OCI-LY1 (cell line): ENCODE measurements around the gene NRSN2.

Experiments used
- H2AFZ ChIP-seq: fragments of 200-600 bp; sonication (generic), shearing (Covaris generic); 2 replicates; pipeline ENCODE4 v1.6.0; 2014; ENCODE audit warnings: antibody characterized with exemption, mild to moderate bottlenecking, low read length
- H3F3A ChIP-seq: fragments of 200-600 bp; sonication (generic), shearing (Covaris generic); 2 replicates; pipeline ENCODE4 v1.6.0; 2014; ENCODE audit warnings: mild to moderate bottlenecking, antibody characterized with exemption, low read length, moderate library complexity; ENCODE audit not compliant: insufficient read depth
- H3K27ac ChIP-seq: fragments of 200-600 bp; sonication (generic); 2 replicates; pipeline ENCODE4 v1.5.1; 2014; ENCODE audit warnings: low read length, mixed run types, mild to moderate bottlenecking, low read depth; ENCODE audit not compliant: poor library complexity, severe bottlenecking
- H3K27me3 ChIP-seq: fragments of 200-600 bp; sonication (generic); 2 replicates; pipeline ENCODE4 v1.6.0; 2014; ENCODE audit warnings: antibody characterized with exemption, mild to moderate bottlenecking, low read length, moderate library complexity; ENCODE audit not compliant: insufficient read depth
- H3K36me3 ChIP-seq: fragments of 200-600 bp; sonication (generic); 2 replicates; pipeline ENCODE4 v1.6.1; 2014; ENCODE audit warnings: mild to moderate bottlenecking, antibody characterized with exemption, low read length, moderate library complexity, mixed read lengths; ENCODE audit not compliant: insufficient read depth
- H3K4me1 ChIP-seq: fragments of 200-600 bp; sonication (generic); 2 replicates; pipeline ENCODE4 v1.5.1; 2014; ENCODE audit warnings: mild to moderate bottlenecking, low read length, moderate library complexity; ENCODE audit not compliant: insufficient read depth, severe bottlenecking
- H3K4me2 ChIP-seq: fragments of 200-600 bp; sonication (generic), shearing (Covaris generic); 2 replicates; pipeline ENCODE4 v1.6.1; 2014; ENCODE audit warnings: low read length
- H3K4me3 ChIP-seq: fragments of 200-600 bp; sonication (generic); 2 replicates; pipeline ENCODE4 v1.5.1; 2014; ENCODE audit warnings: low read length, low read depth, mild to moderate bottlenecking, mixed read lengths; ENCODE audit not compliant: poor library complexity, severe bottlenecking
- H3K79me2 ChIP-seq: fragments of 200-600 bp; shearing (Covaris generic); 2 replicates; pipeline ENCODE4 v1.6.1; 2016; ENCODE audit warnings: mixed run types, low read length, mixed read lengths; ENCODE audit not compliant: insufficient read depth
- H3K9ac ChIP-seq: fragments of 200-600 bp; sonication (generic), shearing (Covaris generic); 2 replicates; pipeline ENCODE4 v1.6.1; 2014; ENCODE audit warnings: mild to moderate bottlenecking, low read length, mixed read lengths
- H3K9me2 ChIP-seq: fragments of 200-600 bp; sonication (generic), shearing (Covaris generic); 2 replicates; pipeline ENCODE4 v1.6.1; 2014; ENCODE audit warnings: low read depth, mild to moderate bottlenecking, low read length, mixed read lengths
- H3K9me3 ChIP-seq: fragments of 200-600 bp; shearing (Covaris generic); 2 replicates; pipeline ENCODE4 v1.6.1; 2014; ENCODE audit warnings: low read length, mixed read lengths
- H4K20me1 ChIP-seq: fragments of 200-600 bp; sonication (generic), shearing (Covaris generic); 2 replicates; pipeline ENCODE4 v1.6.0; 2016; ENCODE audit warnings: mild to moderate bottlenecking, low read length; ENCODE audit not compliant: insufficient read depth
- EZH2 ChIP-seq: fragments of 200-600 bp; sonication (generic), shearing (Covaris generic); IDR thresholded peaks from 2 replicates; pipeline ENCODE4 v1.8.0; 2017; ENCODE audit warnings: borderline replicate concordance, mixed run types, mild to moderate bottlenecking, antibody characterized with exemption, low read length, moderate library complexity, mixed read lengths
- TF ChIP-seq, protein P1 (sequence below): fragments of 200-600 bp; sonication (generic), shearing (Covaris generic); IDR thresholded peaks from 2 replicates; pipeline ENCODE4 v1.5.1; 2017; ENCODE audit warnings: mild to moderate bottlenecking, antibody characterized with exemption, low read length, moderate library complexity, mixed read lengths

Gene NRSN2

DNA sequence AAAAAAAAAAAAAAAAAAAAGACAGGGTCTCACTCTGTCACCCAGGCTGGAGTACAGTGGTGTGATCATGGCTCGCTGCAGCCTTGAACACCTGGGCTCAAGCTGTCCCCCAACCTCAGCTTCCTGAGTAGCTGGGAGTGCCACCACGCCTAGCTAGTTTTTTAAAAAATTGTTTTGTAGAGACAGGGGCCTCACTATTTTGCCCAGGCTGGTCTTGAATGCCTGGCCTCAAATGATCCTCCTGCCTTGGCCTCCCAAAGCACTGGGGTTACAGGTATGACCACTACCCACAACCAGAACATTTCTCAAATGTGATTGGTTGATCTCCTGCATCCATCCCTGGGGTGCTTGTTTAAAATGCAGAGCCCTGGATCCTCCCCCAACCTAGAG, 55.6 kb downstream of the NRSN2 start:
- Histone ChIP-seq H3K36me3 (peaks cover 6% of the 10 kb centered on the region), H2AFZ (no peak overlapping the region), H3K9ac (no peak overlapping the region), H3K9me3 (no peaks in the 10 kb centered on the region), H3K9me2 (no peaks in the 10 kb centered on the region), H3K27ac (no peak overlapping the region), H4K20me1 (no peaks in the 10 kb centered on the region), H3K4me2 (no peak overlapping the region), H3K79me2 (no peaks in the 10 kb centered on the region), H3K27me3 (no peaks in the 10 kb centered on the region), H3K4me3 (no peak overlapping the region), H3K4me1 (peaks cover 30% of the 10 kb centered on the region), H3F3A (no peaks in the 10 kb centered on the region)
- TF ChIP-seq, protein P1, sequence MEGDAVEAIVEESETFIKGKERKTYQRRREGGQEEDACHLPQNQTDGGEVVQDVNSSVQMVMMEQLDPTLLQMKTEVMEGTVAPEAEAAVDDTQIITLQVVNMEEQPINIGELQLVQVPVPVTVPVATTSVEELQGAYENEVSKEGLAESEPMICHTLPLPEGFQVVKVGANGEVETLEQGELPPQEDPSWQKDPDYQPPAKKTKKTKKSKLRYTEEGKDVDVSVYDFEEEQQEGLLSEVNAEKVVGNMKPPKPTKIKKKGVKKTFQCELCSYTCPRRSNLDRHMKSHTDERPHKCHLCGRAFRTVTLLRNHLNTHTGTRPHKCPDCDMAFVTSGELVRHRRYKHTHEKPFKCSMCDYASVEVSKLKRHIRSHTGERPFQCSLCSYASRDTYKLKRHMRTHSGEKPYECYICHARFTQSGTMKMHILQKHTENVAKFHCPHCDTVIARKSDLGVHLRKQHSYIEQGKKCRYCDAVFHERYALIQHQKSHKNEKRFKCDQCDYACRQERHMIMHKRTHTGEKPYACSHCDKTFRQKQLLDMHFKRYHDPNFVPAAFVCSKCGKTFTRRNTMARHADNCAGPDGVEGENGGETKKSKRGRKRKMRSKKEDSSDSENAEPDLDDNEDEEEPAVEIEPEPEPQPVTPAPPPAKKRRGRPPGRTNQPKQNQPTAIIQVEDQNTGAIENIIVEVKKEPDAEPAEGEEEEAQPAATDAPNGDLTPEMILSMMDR = no peak
- no peak for TF ChIP-seq EZH2

GRCh38 chr20:402898-403581, 56.1 kb downstream of the NRSN2 start:
- no peak overlapping the region for H3K9ac ChIP-seq
- no peaks in the 10 kb centered on the region for H4K20me1 ChIP-seq
- no peak overlapping the region for H2AFZ ChIP-seq
- H3K4me1 ChIP-seq = peaks cover 30% of the 10 kb centered on the region
- 0 out of 2 replicates have a peak, but pooled peaks cover under 1% of the 10 kb centered on the region for H3K36me3 ChIP-seq
- H3K4me3 ChIP-seq = no peak overlapping the region
- H3K27me3 ChIP-seq = no peaks in the 10 kb centered on the region
- no peaks in the 10 kb centered on the region for H3K9me3 ChIP-seq
- no peak overlapping the region for H3K4me2 ChIP-seq
- H3K9me2 ChIP-seq = no peaks in the 10 kb centered on the region
- no peaks in the 10 kb centered on the region for H3K79me2 ChIP-seq
- TF ChIP-seq, protein P1 = no peak
- TF ChIP-seq EZH2 = no peak
- H3K27ac ChIP-seq = no peak overlapping the region
- no peaks in the 10 kb centered on the region for H3F3A ChIP-seq

DNA sequence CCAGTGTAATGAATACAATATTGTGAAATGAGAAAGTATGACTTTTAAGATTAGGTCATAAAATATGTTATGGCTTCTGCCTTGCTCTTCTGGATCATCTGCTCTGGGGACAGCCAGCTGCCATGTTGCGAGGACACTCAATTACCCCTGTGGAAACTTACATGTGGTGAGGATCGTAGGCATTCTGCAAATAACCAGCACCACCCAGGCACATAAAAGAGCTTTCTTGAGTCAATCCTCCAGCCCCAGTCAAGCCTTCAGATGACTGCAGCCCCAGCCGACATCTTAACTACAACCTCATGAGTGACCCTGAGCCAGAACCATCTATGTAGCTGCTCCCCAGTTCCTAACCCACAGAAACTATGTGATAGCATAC, 56.7 kb downstream of the NRSN2 start:
- H3K27ac ChIP-seq = no peak overlapping the region
- H3K4me2 ChIP-seq = no peak overlapping the region

More for the DNA sequence above, 56.7 kb downstream of the NRSN2 start:
- Histone ChIP-seq H3K4me3 (no peak overlapping the region), H2AFZ (no peak overlapping the region), H3K27me3 (no peaks in the 10 kb centered on the region), H3K9ac (no peak overlapping the region), H4K20me1 (no peaks in the 10 kb centered on the region), H3K79me2 (peaks cover 2% of the 10 kb centered on the region; the same call in 1 of the 2 replicates), H3K9me3 (no peaks in the 10 kb centered on the region), H3K9me2 (no peaks in the 10 kb centered on the region), H3F3A (no peaks in the 10 kb centered on the region), H3K4me1 (peaks cover 30% of the 10 kb centered on the region), H3K36me3 (peaks cover 3% of the 10 kb centered on the region; the same call in 1 of the 2 replicates)
- TF ChIP-seq, protein P1 = no peak
- no peak for TF ChIP-seq EZH2
